Pulmonary artery endothelial cell (primary cell): ENCODE results near the gene GYG1. TPM values are rescaled to one million over a fixed set of nuclear protein-coding genes. Genes with fewer than 3 reads are reported as not detected.

Experiments
- DNase-seq: peaks from one replicate; pipeline ENCODE4 v3.0.0-alpha.2; 2011; ENCODE audit warnings: low read depth, low spot score
- total RNA-seq: library from RNA; depleted of rRNA; stranded (reverse); fragments of >200 nt; gene quantifications from 2 replicates; pipeline ENCODE4 v1.2.3, GENCODE V29; 2014

GYG1 gene
- total RNA-seq, 1 donor from 2014 or later, result 60.9 TPM

- DNase-seq, result peak; percentile 17
Observed at GRCh38 chr3:149016669-149017541, 25.6 kb downstream of the GYG1 start.

- DNase-seq, result no peak
Observed at GRCh38 chr3:149018247-149018646, 26.9 kb downstream of the GYG1 start.

DNA sequence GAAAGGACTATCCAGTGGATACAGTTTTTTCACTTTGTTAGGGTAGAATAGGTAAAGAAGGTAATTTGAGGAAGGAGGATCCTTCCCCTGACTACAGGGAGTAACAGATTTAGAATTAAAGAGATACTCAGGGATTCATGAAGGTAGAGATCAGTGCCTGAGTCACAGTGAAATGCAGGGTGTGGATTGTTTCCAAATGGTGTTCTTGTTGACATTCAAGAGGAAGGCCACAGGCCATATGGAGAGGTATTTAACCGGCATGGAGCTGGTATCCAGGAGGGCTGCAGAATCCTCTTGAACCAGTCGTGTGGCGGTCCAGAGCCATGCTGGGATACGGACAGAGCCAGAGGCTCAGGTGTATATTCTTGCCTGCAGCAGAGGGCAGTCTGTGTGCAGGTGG is 28.2 kb downstream of the GYG1 start:
- DNase-seq, result no peak

DNA sequence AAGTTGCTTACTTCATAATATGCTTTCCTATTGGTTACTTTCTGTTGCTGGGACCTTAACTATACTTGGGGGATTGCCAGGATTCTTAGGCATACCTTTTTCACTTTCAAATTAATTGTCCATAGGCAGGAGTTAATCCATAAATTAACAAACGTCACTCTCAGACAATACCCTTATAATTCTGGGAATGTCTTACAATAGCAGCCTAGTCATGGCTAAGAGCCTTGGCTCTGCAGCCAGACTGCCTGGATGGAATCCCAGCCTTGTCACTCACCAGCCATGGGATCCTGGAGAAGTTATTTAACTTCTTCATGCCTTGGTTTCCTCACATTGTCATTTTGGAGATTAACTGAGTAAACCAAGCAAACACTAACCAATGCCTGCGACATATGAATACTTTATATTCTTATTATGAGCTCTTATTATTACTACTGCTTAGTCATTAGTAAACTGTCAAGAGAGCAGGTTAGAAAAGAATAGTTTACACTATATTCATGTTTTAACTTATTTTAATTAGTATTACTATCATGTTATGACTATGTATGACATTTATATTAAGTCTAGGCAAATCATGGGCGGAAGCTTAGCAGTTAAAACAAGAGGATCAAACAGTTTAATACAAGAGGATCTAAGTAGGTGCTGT is 29.0 kb downstream of the GYG1 start:
- peak; percentile 26 for DNase-seq

GRCh38 chr3:149020839-149021252 is 29.5 kb downstream of the GYG1 start:
- DNase-seq, result no peak

DNA sequence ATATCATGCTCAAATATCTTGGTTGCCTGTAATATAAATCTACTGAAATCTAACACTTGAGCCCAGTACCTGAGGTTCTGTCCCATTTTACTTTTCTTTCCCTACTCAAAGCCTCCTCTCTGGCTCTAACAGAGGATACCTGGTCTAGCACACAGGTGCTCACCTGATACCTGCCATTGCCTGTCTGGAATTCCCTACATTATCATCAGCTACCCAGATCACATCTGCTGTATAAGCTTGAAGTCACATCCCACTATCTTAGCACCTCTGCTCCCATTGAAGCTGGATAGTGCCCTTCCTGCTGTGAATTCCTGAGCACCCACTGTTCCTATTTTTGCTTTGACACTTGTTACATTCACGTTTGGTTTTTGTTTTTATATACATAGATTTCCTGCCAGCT is 30.5 kb downstream of the GYG1 start:
- DNase-seq, result no peak

GRCh38 chr3:149023951-149024350 is 32.6 kb downstream of the GYG1 start:
- no peak for DNase-seq

DNA sequence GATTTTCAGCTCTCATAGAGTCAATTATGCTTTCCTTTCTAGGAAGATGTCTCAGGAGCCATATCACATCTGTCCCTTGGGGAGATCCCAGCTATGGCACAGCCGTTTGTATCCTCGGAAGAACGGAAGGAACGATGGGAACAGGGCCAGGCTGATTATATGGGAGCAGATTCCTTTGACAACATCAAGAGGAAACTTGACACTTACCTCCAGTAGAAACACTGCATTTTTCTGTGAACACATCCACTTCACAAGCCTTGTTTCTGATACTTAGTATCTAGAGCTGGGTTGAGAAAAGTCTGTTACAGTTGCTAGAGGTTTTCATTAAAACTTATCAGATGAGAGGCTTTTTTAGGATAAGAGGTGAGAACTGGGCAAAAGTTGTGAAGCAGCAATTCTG is 35.4 kb downstream of the GYG1 start:
- no peak for DNase-seq

DNA sequence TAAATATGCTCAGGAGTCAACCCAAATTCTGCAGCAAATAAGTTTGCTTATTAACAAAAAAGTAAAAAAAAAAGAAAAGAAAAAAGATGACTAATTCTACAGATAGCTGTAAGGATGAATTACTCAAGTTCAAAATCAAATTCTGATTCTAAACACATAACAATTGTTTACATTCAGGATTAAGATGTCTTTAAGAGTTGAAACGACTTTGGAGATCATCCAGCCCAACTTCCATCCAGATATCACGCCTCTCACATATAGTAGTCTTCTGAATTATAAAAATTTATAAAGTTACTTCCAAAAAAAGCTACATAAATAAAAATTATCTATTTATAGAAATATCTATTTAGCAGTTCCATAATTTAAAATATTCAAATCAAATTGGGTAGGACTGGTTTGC is 39.8 kb downstream of the GYG1 start:
- no peak for DNase-seq

DNA sequence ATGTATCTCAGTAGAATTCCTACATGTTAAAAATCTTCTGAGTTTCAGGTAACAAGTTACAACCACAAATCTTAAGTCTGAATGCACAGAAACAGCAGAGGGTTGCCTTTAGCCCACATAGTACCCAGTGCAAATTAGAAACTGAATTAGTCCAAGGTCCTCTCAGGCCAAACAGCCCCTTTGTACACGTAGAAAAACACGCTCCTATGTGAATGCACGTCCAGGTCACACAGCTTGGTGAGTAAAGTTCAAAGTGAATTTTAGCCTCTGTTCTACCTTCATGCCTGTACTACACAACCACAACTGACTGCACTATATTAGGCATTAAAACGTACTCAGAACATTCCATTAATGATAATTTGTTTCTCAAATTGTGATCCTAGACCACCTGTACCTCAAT is 46.3 kb downstream of the GYG1 start:
- no peak for DNase-seq

DNA sequence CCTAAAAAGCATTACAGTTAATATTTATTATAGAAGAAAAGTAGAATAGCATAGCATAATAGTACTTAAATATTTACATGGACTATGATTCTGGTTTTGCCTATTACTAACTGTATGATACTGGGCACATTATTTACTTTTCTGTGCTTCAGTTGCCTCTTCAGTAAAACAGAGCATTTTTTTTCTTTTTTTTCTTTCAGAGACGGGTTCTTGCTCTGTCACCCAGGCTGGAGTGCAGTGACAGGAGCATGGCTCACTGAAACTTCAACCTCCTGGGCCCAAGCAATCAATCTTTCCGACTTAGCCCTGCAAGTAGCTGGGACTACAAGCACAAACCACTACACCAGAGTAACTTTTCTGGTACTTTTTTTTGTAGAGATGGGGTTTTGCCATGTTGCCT is 47.0 kb downstream of the GYG1 start:
- DNase-seq, result no peak

GRCh38 chr3:149042789-149043386 is 51.5 kb downstream of the GYG1 start:
- peak; percentile 24 for DNase-seq

GRCh38 chr3:149044339-149045083 is 53.2 kb downstream of the GYG1 start:
- no peak for DNase-seq

DNA sequence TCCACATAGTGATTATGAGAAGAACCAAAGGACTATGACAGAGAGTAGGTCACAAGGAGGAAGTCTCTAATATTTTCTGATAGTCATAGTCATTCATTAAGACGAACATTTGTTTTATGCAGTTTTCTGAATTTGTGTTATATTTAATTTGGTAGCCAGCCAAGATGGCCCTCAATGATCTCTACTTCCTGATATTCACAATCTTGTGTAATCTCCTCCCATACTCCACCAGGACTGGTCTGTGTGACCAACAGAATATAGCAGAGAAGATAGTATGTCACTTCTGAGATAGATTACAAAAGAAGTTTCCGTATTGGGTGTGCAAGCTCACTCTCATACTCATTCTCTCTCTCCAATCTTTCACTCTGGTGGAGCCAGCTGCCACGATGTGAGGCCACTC is 64.2 kb downstream of the GYG1 start:
- no peak for DNase-seq

DNA sequence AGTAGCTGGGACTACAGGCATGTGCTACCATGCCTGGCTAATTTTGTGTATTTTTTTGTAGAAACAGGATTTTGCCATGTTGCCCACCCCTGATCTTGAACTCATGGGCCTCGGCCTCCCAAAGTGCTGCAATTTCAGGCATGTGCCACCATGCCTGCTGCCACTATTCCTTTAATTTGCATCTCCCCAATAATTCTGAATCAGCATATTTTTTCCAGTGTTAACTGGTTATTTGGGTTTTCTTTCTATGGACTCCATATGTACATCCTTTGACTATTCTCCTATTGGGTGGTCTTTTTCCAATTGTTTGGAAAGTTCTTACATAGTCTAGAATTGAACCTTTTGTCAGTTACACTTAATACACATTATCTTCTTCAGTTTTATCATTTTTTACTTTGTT is 66.9 kb downstream of the GYG1 start:
- no peak for DNase-seq

DNA sequence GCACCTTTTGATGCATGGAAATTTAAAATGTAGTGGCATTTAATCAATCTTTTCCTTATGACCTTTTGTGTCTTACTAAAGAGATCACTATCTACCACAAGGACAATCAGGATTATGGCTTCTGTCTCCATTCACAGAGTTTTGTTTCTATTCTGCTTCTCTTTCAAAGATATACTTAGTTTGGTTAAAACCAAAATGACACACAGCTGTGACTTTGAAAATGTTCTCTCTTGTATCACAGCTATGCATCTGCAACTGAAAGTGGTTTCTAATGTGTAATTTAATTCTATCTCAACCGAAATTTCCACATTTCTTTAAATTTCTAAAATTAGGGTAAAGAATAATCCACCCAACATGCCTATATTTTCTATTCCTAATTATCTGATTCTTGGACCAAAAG is 67.3 kb downstream of the GYG1 start:
- DNase-seq, result no peak

- DNase-seq, result no peak
Observed at GRCh38 chr3:149061776-149062175, 70.4 kb downstream of the GYG1 start.

- no peak for DNase-seq
Observed at GRCh38 chr3:149067883-149068282, 76.5 kb downstream of the GYG1 start.
